ENCODE data around the gene SLC24A1. TPM values are rescaled to one million over a fixed set of nuclear protein-coding genes. Genes with fewer than 3 reads are reported as not detected.

Gene SLC24A1
- total RNA-seq, 1 donor from 2014 or later: 10.3 TPM

GRCh38 chr15:65584241-65584640 is 37.5 kb upstream of the SLC24A1 start:
- peaks cover 21% of the 10 kb centered on the region for H3K4me1 ChIP-seq (ENCODE audit: insufficient read depth, low read length)
- peak overlapping the region; percentile 35 for H3K4me2 ChIP-seq (ENCODE audit: low read length)
- no peak for DNase-seq (ENCODE audit: low read depth)
- no peaks in the 10 kb centered on the region for H3K9me3 ChIP-seq (ENCODE audit: insufficient read depth, low read depth, low read length)
- H3K79me2 ChIP-seq (ENCODE audit: insufficient read depth, low read length): no peaks in the 10 kb centered on the region
- no peaks in the 10 kb centered on the region for H3K27me3 ChIP-seq (ENCODE audit: insufficient read depth, low read length)
- H4K20me1 ChIP-seq (ENCODE audit: insufficient read depth, low read length): no peaks in the 10 kb centered on the region
- Mint-ChIP-seq H3K4me1 (ENCODE audit: low read depth, unreplicated experiment) (peaks cover 29% of the 10 kb centered on the region), H3K4me3 (ENCODE audit: unreplicated experiment) (no peak overlapping the region), H3K9me3 (ENCODE audit: unreplicated experiment) (no peaks in the 10 kb centered on the region), H3K27me3 (ENCODE audit: low read depth, unreplicated experiment) (no peaks in the 10 kb centered on the region), H3K27ac (ENCODE audit: unreplicated experiment) (peak overlapping the region; percentile 89), H3K36me3 (ENCODE audit: low read depth, unreplicated experiment) (peaks cover 16% of the 10 kb centered on the region)
- no peak overlapping the region for H3K4me3 ChIP-seq (ENCODE audit: insufficient read depth, low read depth, low read length)
- H3K36me3 ChIP-seq (ENCODE audit: insufficient read depth, low read length): peaks cover 35% of the 10 kb centered on the region
- H3K27ac ChIP-seq (ENCODE audit: low read depth, low read length): no peak overlapping the region
- no peak for FAIRE-seq
- no peak overlapping the region for H3K9ac ChIP-seq (ENCODE audit: low read length)
- no peak overlapping the region for H2AFZ ChIP-seq (ENCODE audit: low read depth, low read length)
- TF ChIP-seq CTCF (IDR thresholded peaks at IDR 0.05; ENCODE audit: insufficient read depth, low read depth, low read length): no peak
- TF ChIP-seq EZH2 (IDR thresholded peaks at IDR 0.05; ENCODE audit: insufficient read depth, low read length): no peak

- Histone ChIP-seq H3K4me2 (ENCODE audit: low read length) (no peak overlapping the region), H3K4me3 (ENCODE audit: insufficient read depth, low read depth, low read length) (no peak overlapping the region), H3K27me3 (ENCODE audit: insufficient read depth, low read length) (no peaks in the 10 kb centered on the region), H3K9ac (ENCODE audit: low read length) (no peak overlapping the region), H3K4me1 (ENCODE audit: insufficient read depth, low read length) (peaks cover 8% of the 10 kb centered on the region), H2AFZ (ENCODE audit: low read depth, low read length) (no peak overlapping the region), H3K27ac (ENCODE audit: low read depth, low read length) (no peak overlapping the region), H3K79me2 (ENCODE audit: insufficient read depth, low read length) (no peaks in the 10 kb centered on the region), H3K9me3 (ENCODE audit: insufficient read depth, low read depth, low read length) (no peaks in the 10 kb centered on the region), H4K20me1 (ENCODE audit: insufficient read depth, low read length) (no peaks in the 10 kb centered on the region), H3K36me3 (ENCODE audit: insufficient read depth, low read length) (peaks cover 40% of the 10 kb centered on the region)
- Mint-ChIP-seq H3K9me3 (ENCODE audit: unreplicated experiment) (no peaks in the 10 kb centered on the region), H3K36me3 (ENCODE audit: low read depth, unreplicated experiment) (peaks cover 13% of the 10 kb centered on the region), H3K27me3 (ENCODE audit: low read depth, unreplicated experiment) (no peaks in the 10 kb centered on the region), H3K27ac (ENCODE audit: unreplicated experiment) (no peak overlapping the region), H3K4me3 (ENCODE audit: unreplicated experiment) (no peak overlapping the region), H3K4me1 (ENCODE audit: low read depth, unreplicated experiment) (peaks cover 14% of the 10 kb centered on the region)
- FAIRE-seq (no peak), DNase-seq (ENCODE audit: low read depth) (no peak)
- no peak for TF ChIP-seq EZH2 (IDR thresholded peaks at IDR 0.05; ENCODE audit: insufficient read depth, low read length)
- TF ChIP-seq CTCF (IDR thresholded peaks at IDR 0.05; ENCODE audit: insufficient read depth, low read depth, low read length): no peak
Measured at GRCh38 chr15:65587094-65587493, 34.6 kb upstream of the SLC24A1 start.

- FAIRE-seq: no peak
Measured at GRCh38 chr15:65595960-65596359, 25.8 kb upstream of the SLC24A1 start.

More at GRCh38 chr15:65595960-65596359, 25.8 kb upstream of the SLC24A1 start:
- Histone ChIP-seq H3K79me2 (ENCODE audit: insufficient read depth, low read length) (no peaks in the 10 kb centered on the region), H3K9ac (ENCODE audit: low read length) (no peak overlapping the region), H3K4me3 (ENCODE audit: insufficient read depth, low read depth, low read length) (no peak overlapping the region), H3K4me2 (ENCODE audit: low read length) (no peak overlapping the region), H3K27ac (ENCODE audit: low read depth, low read length) (no peak overlapping the region), H4K20me1 (ENCODE audit: insufficient read depth, low read length) (no peaks in the 10 kb centered on the region), H3K4me1 (ENCODE audit: insufficient read depth, low read length) (no peaks in the 10 kb centered on the region), H3K36me3 (ENCODE audit: insufficient read depth, low read length) (peaks cover 56% of the 10 kb centered on the region), H2AFZ (ENCODE audit: low read depth, low read length) (no peak overlapping the region), H3K9me3 (ENCODE audit: insufficient read depth, low read depth, low read length) (no peaks in the 10 kb centered on the region), H3K27me3 (ENCODE audit: insufficient read depth, low read length) (no peaks in the 10 kb centered on the region)
- Mint-ChIP-seq H3K4me1 (ENCODE audit: low read depth, unreplicated experiment) (no peaks in the 10 kb centered on the region), H3K36me3 (ENCODE audit: low read depth, unreplicated experiment) (peaks cover 5% of the 10 kb centered on the region), H3K9me3 (ENCODE audit: unreplicated experiment) (no peaks in the 10 kb centered on the region), H3K4me3 (ENCODE audit: unreplicated experiment) (no peak overlapping the region), H3K27me3 (ENCODE audit: low read depth, unreplicated experiment) (no peaks in the 10 kb centered on the region), H3K27ac (ENCODE audit: unreplicated experiment) (no peak overlapping the region)
- TF ChIP-seq CTCF (IDR thresholded peaks at IDR 0.05; ENCODE audit: insufficient read depth, low read depth, low read length) (peak; percentile 16), EZH2 (IDR thresholded peaks at IDR 0.05; ENCODE audit: insufficient read depth, low read length) (no peak)
- no peak for DNase-seq (ENCODE audit: low read depth)

Measured in astrocyte (in vitro differentiated cells and primary cell).